Stomach (tissue), 4 donors: ENCODE data around the gene ADIRF.
"Not testable (repeated sequence)": the region's sequence is repeated elsewhere in the genome, so short reads cannot be mapped to it uniquely, and the experiment has no call there.

Experiments
- CTCF ChIP-seq, 7 experiments: fragments of 450-650 bp in 4 of 7; fragments of 200-600 bp in 3 of 7; sonication (generic) in 3 of 7; IDR thresholded peaks; one replicate each; pipeline ENCODE4 v1.5.1; 2016 to 2019; ENCODE audit warnings: antibody characterized with exemption in 7 of 7, control low read depth in 2 of 7, mild to moderate bottlenecking in 1 of 7
- POLR2A ChIP-seq, 4 donors: fragments of 450-650 bp; IDR thresholded peaks; one replicate each; pipeline ENCODE4 v1.6.1; 2016; ENCODE audit warnings: antibody characterized with exemption in 4 of 4, control low read depth in 2 of 4, mild to moderate bottlenecking in 1 of 4, moderate library complexity in 1 of 4

- not testable (repeated sequence) for TF ChIP-seq CTCF, POLR2A (IDR thresholded peaks at IDR 0.05)
Measured at GRCh38 chr10:87020056-87020455, 51.8 kb downstream of the ADIRF start, which contains the start of gene FAM25A.
